GM03348 (cell line): ENCODE measurements around the gene TBC1D5.
A peak's percentile ranks its signal among the peaks of the same experiment; 100 is the strongest.
"Not testable (repeated sequence)": the region's sequence is repeated elsewhere in the genome, so short reads cannot be mapped to it uniquely, and the experiment has no call there.

Experiments used
- DNase-seq: peaks from one replicate; pipeline ENCODE4 v3.0.0; 2012; ENCODE audit warnings: low spot score

The TBC1D5 gene

DNA sequence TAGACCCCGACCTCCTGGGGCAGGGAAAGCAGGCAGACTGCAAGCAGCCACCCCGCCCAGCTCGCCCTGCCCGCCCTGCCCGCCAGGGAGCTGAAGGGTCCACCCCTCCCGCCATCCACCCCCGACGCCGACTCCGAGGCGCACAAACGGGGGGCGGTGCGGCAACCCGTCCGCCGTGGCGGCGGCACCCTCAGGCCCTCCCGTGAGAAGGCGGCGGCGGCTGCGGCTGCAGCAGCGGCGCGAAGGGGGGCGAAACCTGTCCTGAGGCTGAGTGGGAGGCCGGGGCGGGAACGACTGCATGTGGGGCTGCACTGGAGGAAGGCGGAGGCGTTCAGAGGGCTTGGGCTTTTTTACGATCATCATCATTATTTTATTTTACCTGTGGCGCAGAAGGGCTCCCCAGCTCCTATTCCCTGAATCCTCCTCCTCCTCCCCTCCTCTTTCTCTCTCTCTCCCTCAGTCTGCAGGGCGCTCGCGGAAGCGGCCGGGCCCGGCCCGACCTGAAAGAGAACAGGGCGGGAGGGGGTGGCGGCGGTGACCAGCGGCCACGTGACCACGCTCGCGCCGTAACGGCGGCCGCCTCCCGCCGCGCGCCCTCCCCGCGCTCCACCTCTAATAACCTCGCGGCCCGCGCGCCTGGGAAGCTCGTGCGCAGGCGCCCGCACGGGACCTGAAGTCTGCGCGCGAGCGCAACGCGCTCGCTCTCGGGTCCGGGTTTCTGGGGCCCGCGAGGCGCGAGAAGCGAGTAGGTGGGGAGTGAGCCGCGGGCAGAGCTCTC lies at the start of gene TBC1D5:
TSS of gene TBC1D5 (minus strand) at position 530 of the 778 bp plus-strand sequence. CDS start 234,061 bp downstream, outside the sequence.
- DNase-seq, result peak; percentile 99

DNA sequence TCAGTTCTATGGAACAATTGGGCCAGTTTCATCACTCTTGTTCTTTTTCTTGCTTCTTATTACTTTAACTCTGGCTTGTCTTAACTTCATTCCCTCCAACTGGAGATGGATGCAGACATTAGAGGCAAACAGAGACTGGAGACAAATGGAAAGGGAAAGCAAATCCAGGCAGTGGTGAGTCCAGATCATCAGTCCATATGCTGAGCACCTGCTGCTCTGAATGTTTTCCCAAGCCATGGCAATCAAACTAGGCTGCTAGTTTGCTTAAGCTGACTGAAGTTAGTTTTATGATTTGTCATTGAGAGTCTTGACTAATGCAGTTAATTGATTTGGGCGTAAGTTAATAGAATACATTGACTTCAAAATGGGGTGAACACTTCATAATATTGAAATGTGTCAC lies 41.0 kb upstream of the TBC1D5 start:
- DNase-seq, result no peak

DNA sequence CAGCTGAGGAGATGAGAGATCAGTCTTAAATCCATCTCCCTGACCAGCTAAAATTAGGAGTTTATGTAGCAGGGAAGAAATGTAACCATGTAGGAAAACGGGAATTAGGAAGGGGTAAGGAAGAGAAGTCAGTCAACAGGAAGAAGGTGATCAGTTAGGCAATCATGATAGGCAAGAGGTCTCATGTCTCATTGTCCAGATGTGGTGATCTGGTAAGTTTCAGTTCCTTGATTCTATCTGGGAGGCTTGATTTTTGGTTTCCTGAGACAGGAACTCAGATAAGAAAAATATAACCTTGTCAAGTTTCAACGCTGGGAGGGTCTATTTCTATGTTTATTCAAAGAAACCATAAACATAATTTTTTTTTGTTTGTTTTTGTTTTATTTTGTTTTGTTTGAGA lies 40.3 kb upstream of the TBC1D5 start:
- no peak for DNase-seq

- not testable (repeated sequence) for DNase-seq
Measured at GRCh38 chr3:17780369-17780768, 37.9 kb upstream of the TBC1D5 start.

GRCh38 chr3:17779304-17780250 lies 37.1 kb upstream of the TBC1D5 start:
- DNase-seq, result not testable (repeated sequence)

GRCh38 chr3:17777326-17777725 lies 34.9 kb upstream of the TBC1D5 start:
- DNase-seq, result not testable (repeated sequence)

DNA sequence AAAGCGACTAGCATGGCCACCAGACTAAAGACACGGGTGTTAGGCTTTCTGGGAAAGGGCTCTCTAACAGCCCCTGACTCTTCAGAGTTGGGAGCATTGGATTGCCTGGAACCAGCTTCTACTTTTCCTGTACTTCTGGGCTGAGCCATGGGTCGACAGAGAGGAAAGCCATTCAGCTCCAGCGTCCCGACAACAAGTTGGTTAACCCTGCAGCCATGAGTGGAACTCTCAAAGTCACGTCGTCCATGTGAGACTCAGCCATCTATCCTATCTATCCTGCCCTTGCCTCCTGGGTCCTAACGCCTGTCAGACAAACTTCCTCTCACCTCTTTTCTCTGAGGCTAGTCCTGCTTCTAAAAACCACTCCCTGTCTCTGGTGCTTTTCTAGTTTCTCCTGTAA lies 32.6 kb upstream of the TBC1D5 start:
- no peak for DNase-seq

DNA sequence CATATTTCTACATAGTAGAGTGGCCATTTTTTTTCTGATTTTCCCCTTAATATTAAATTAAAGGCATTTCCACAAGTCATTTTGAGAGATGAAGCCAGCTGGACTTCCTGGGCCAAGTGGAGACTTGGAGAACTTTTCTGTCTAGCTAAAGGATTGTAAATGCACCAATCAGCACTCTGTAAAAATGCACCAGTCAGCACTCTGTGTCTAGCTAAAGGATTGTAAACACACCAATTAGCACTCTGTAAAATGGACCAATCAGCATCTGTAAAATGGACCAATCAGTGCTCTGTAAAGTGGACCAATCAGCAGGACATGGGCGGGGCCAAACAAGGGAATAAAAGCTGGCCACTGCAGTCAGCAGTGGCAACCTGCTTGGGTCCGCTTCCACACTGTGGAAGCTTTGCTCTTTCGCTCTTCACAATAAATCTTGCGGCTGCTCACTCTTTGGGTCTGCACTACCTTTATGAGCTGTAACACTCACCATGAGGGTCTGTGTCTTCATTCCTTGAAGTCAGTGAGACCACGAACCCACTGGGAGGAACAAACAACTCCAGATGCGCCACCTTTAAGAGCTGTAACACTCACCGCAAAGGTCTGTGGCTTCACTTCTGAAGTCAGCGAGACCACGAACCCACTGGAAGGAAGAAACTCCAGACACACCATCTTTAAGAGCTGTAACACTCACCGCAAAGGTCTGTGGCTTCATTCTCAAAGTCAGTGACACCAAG lies 31.9 kb upstream of the TBC1D5 start:
- DNase-seq, result not testable (repeated sequence)

- DNase-seq, result no peak
Measured at GRCh38 chr3:17772556-17772955, 30.1 kb upstream of the TBC1D5 start.

- no peak for DNase-seq
Measured at GRCh38 chr3:17771177-17772017, 29.0 kb upstream of the TBC1D5 start.

DNA sequence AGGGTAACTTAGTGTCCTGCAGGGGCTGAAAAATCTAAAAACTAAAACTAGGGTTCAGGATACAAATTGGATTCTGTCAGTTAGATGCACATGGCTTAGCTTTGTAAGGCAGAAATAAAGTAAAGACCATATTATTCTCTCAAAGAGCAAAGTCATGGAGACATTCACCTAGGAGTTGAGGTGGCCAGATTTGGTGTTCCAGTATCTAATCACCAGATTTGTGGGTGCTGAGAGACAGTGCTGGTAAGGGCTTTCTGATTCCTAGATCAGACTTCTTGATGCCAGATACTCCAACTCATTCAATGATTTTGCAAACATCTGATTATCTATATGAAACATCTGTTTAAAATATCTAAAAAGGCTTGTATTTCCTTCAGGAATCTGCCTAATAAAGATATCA lies 28.3 kb upstream of the TBC1D5 start:
- DNase-seq, result no peak

DNA sequence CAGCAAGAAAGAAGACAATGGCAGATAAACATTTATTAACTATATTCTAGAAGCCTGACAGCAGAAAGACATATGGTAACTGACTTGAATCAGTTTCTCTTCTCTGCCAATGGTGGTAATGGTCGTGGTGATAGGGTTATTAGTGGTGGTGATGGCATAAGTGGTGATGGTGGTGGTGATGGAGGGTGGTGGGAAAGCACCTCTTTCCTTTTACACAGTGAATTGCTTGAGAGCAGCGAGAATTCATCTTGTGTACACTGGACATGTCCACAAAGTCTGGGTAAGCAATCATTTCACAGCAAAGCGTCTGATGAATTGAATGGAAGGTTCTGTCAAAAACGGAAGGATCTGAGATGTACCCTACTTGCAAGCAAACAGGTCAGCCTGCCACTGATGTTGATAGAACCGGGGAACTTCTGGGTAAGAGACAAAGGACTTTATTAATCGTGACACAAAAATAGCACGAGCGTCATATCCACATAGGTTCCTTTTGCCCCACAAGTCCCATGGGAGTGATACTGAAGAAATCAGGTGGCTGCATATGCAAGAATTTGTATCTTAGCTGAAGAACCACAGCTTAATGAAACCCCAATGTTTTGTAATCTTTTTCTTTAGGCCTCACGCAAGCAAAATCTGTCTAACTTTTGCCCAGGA lies 23.5 kb upstream of the TBC1D5 start:
- no peak for DNase-seq

DNA sequence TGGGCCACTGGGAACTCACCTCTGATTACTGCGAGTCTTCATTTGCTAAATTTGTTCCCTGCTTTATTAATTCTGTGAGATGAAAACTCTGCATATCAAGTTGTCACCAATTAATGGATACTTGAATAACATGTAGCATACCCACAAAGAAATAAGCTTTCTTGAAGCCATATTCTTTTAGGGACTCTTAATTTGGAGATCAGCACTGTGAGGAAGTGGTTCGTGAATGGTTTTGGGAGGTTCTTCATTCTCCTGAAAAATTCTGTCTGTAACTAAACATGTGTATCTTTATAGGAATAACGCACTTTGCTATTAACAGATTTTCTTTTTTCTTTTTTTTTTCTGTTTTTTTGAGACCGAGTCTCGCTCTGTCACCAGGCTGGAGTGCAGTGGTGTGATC lies 19.1 kb upstream of the TBC1D5 start:
- DNase-seq, result no peak

GRCh38 chr3:17759901-17760300 lies 17.5 kb upstream of the TBC1D5 start:
- peak; percentile 20 for DNase-seq

- no peak for DNase-seq
Measured at GRCh38 chr3:17755836-17756235, 13.4 kb upstream of the TBC1D5 start.

GRCh38 chr3:17753632-17753992 lies 11.2 kb upstream of the TBC1D5 start:
- DNase-seq, result no peak

DNA sequence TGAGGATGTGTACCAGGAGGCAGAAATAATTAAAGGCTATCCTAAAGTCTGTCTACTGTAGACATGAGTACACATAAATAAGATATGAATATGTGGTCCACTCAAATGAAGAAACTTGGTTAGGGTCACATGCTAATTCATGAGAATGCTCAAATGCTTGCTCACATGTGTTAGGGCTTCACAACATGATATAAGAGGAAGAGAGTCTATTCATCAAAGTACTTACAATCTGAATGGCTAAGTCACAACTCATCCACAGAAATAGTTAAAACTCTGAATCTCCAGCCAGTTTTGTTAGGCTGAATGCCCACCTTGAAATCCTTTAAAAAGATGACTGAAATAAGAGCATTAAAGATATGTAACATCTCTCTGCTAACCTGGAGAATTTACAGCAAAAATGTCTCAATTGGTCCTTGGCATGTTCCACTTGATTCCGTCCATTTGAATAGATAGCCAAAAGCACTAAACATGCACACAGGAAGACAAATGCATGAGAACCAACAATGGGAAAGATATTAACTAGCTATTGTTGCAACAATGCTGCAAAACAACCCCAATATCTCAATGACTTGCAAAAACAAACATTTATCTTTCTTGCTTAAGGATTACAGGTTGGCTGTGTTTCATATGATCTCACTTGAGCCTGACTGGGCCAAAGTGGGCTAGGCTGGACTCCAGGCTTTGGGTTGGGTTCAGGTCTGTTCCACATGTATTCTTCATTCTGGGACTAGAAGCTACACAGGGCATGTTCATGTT lies 10.6 kb upstream of the TBC1D5 start:
- DNase-seq, result no peak

GRCh38 chr3:17752436-17752835 lies 10.0 kb upstream of the TBC1D5 start:
- peak; percentile 9 for DNase-seq

- no peak for DNase-seq
Measured at GRCh38 chr3:17749705-17750293, 7.4 kb upstream of the TBC1D5 start.

DNA sequence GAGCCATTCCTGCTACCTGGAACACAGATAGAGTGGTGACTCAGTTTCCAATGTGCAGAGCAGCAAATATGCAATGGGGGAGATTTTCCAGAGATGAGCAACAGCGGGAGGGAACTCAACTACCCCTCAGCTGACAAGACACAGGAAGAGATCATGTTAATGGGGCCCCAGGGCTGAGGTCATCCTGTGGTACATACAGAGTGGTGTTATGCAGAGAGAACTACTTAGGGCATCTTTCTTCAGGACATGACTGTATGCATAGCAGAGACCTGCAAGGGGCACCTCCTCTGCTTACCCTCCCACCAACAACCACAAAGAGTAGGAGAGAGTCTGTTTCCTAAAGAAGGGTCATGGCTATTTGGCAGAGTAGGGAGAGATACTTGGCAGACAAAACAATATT lies 6.8 kb upstream of the TBC1D5 start:
- no peak for DNase-seq
